NB4 (cell line): ENCODE data around the gene OR12D1.

Source experiments
- DNase-seq: peaks from one replicate; pipeline ENCODE4 v3.0.0; 2010; ENCODE audit warnings: low read depth
- H3K4me3 ChIP-seq: one replicate; pipeline ENCODE4 v1.5.1; 2011; ENCODE audit warnings: mild to moderate bottlenecking, low read depth, low read length, moderate library complexity
- MAX ChIP-seq: IDR thresholded peaks from 2 replicates; pipeline ENCODE4 v1.6.1; 2011; ENCODE audit warnings: low read depth, low read length
- MYC ChIP-seq: IDR thresholded peaks from 2 replicates; pipeline ENCODE4 v1.6.1; 2011; ENCODE audit warnings: low read depth, low read length
- POLR2A ChIP-seq: IDR thresholded peaks from 2 replicates; pipeline ENCODE4 v1.6.1; 2011; ENCODE audit warnings: mild to moderate bottlenecking; ENCODE audit not compliant: insufficient read length; ENCODE audit errors: extremely low read depth
- TF ChIP-seq, protein P1 (sequence below): IDR thresholded peaks from one replicate; pipeline ENCODE4 v1.5.1; 2012; ENCODE audit warnings: low read depth, low read length

Gene OR12D1

DNA sequence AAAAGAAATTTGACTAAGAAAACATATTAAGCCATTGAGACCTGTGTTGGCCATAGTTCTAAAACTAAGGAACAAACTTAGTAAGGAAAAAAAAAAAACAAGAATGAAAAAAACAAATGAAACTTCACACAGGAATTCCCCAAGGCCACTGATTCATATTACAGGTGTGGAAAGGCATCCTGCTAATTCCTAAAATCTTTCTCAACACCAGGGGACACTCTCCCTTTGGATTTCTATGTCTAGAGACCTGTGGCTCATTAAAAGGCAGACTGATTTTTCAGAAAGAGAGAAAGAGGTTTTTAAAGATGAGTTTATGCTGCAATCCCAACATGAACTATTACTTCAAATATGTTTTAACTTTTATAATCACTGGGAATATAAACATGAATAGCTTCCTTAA lies at the start of gene OR12D1:
Gene OR12D1 (plus strand): TSS at position 341 of the 400 bp plus-strand sequence.
- H3K4me3 ChIP-seq = no peak within 1 kb of the TSS
- DNase-seq = no peak

DNA sequence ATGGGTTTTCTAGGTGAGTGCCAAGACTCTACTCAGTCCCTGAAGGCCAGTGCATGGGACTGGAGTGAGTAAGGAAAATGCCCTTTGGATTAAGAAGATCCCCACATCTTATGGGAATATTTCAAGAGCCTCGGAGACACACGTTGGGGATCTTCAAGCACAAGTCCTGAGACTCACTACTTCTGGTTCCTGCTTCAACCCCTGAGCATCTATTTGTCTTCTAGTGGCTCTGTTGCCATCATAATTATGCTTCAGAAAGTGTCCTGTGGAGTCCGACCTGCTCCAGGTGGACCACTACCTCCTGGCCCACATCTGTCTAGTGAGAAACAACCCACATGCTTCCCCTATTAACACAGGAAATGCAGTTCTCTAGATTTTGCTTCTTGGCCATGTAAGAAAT lies 46.0 kb upstream of the OR12D1 start, which contains the start of gene OR5V1:
Gene OR5V1 (minus strand): TSS at position 101 of the 400 bp plus-strand sequence. CDS start 12,670 bp downstream, outside the sequence.
- H3K4me3 ChIP-seq = no peak within 1 kb of the TSS
- TF ChIP-seq MAX (no peak), MYC (no peak), POLR2A (no peak)
- TF ChIP-seq, protein P1, sequence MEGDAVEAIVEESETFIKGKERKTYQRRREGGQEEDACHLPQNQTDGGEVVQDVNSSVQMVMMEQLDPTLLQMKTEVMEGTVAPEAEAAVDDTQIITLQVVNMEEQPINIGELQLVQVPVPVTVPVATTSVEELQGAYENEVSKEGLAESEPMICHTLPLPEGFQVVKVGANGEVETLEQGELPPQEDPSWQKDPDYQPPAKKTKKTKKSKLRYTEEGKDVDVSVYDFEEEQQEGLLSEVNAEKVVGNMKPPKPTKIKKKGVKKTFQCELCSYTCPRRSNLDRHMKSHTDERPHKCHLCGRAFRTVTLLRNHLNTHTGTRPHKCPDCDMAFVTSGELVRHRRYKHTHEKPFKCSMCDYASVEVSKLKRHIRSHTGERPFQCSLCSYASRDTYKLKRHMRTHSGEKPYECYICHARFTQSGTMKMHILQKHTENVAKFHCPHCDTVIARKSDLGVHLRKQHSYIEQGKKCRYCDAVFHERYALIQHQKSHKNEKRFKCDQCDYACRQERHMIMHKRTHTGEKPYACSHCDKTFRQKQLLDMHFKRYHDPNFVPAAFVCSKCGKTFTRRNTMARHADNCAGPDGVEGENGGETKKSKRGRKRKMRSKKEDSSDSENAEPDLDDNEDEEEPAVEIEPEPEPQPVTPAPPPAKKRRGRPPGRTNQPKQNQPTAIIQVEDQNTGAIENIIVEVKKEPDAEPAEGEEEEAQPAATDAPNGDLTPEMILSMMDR = no peak
- DNase-seq = no peak

More for the DNA sequence above, at the start of gene OR12D1:
- TF ChIP-seq MAX (no peak), MYC (no peak), POLR2A (no peak)
- TF ChIP-seq, protein P1 = no peak

GRCh38 chr6:29375191-29375590 lies 39.5 kb upstream of the OR12D1 start, which contains the start of gene OR12D3:
TSS of gene OR12D3 (minus strand) at chr6:29375291. CDS start at chr6:29375287, 4 bp downstream.
- TF ChIP-seq, protein P1 = no peak
- TF ChIP-seq MYC = no peak
- TF ChIP-seq POLR2A = no peak
- no peak for TF ChIP-seq MAX
- H3K4me3 ChIP-seq = no peak within 1 kb of the TSS
- DNase-seq = no peak

GRCh38 chr6:29376003-29376402 lies 38.7 kb upstream of the OR12D1 start:
- no peak for DNase-seq
- H3K4me3 ChIP-seq = no peak overlapping the region
- TF ChIP-seq, protein P1 = no peak
- TF ChIP-seq POLR2A (no peak), MAX (no peak), MYC (no peak)

GRCh38 chr6:29388533-29388932 lies 26.2 kb upstream of the OR12D1 start:
- no peak for TF ChIP-seq MAX
- TF ChIP-seq MYC = no peak
- TF ChIP-seq, protein P1 = no peak
- no peak for TF ChIP-seq POLR2A
- no peak for DNase-seq
- H3K4me3 ChIP-seq = no peak overlapping the region

DNA sequence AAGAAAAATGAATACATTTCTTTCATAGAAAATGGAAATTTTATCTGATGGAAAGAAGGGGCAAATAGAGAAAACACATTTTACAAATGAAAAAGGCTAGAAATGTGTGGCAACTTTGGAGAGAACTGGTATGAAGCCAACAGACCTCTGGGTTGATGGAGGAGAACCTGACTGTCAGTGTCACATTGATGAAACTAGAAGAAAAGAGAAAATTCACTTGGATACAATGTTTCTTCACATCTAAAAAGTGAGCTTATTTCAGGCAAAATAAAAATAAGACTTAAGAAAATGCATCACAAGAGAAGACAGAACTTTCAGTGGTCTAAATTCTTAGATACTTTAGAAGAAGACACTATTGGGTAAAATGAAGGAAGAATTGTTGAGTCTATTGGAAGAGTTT lies 19.4 kb upstream of the OR12D1 start, which contains the start of gene OR12D2:
Gene OR12D2 (plus strand): TSS at position 301 of the 400 bp plus-strand sequence. CDS start 1,069 bp downstream, outside the sequence.
- no peak for DNase-seq
- H3K4me3 ChIP-seq = no peak within 1 kb of the TSS
- TF ChIP-seq POLR2A = no peak
- TF ChIP-seq, protein P1 = no peak
- TF ChIP-seq MAX = no peak
- no peak for TF ChIP-seq MYC
